Neural progenitor cell (in vitro differentiated cells): ENCODE results near the gene FARP1. TPM values are rescaled to one million over a fixed set of nuclear protein-coding genes. Genes with fewer than 3 reads are reported as not detected.

ENCODE experiments used
- DNase-seq: peaks from one replicate; pipeline ENCODE4 v3.0.0-alpha.2; 2016; ENCODE audit warnings: low spot score
- H2AFZ ChIP-seq: fragments of 200-600 bp; sonication (generic); replicated peaks from 2 replicates; pipeline ENCODE4 v1.6.1; 2016; ENCODE audit warnings: antibody characterized with exemption
- H3F3A ChIP-seq: fragments of 200-600 bp; sonication (generic); 2 replicates; pipeline ENCODE4 v1.6.1; 2016; ENCODE audit warnings: antibody characterized with exemption, low read depth
- H3K27ac ChIP-seq: fragments of 200-600 bp; sonication (generic); 2 replicates; pipeline ENCODE4 v1.5.1; 2016; ENCODE audit warnings: mild to moderate bottlenecking
- H3K27me3 ChIP-seq: fragments of 200-600 bp; sonication (generic); 2 replicates; pipeline ENCODE4 v1.6.1; 2016; ENCODE audit warnings: mild to moderate bottlenecking, moderate library complexity
- H3K36me3 ChIP-seq: fragments of 200-600 bp; sonication (generic); 2 replicates; pipeline ENCODE4 v1.5.1; 2016
- H3K4me1 ChIP-seq: fragments of 200-600 bp; sonication (generic); 2 replicates; pipeline ENCODE4 v1.6.1; 2016; ENCODE audit warnings: mixed run types
- H3K4me2 ChIP-seq: fragments of 200-600 bp; sonication (generic); 2 replicates; pipeline ENCODE4 v1.6.1; 2016
- H3K4me3 ChIP-seq: fragments of 200-600 bp; sonication (generic); 2 replicates; pipeline ENCODE4 v1.5.1; 2016
- H3K79me2 ChIP-seq: fragments of 200-600 bp; sonication (generic); 2 replicates; pipeline ENCODE4 v1.6.1; 2016; ENCODE audit warnings: low read depth
- H3K9ac ChIP-seq: fragments of 200-600 bp; sonication (generic); 2 replicates; pipeline ENCODE4 v1.6.1; 2016
- H3K9me3 ChIP-seq: fragments of 200-600 bp; sonication (generic); 2 replicates; pipeline ENCODE4 v1.5.1; 2016; ENCODE audit warnings: low read depth
- H4K20me1 ChIP-seq: fragments of 200-600 bp; sonication (generic); 2 replicates; pipeline ENCODE4 v1.6.1; 2016; ENCODE audit warnings: low read depth
- H3K27ac Mint-ChIP-seq: 3 replicates; pipeline ENCODE4 v1.8.0; 2021; ENCODE audit warnings: mixed read lengths
- H3K27me3 Mint-ChIP-seq: 2 replicates; pipeline ENCODE4 v1.8.0; 2022; ENCODE audit warnings: low read depth, mild to moderate bottlenecking, inconsistent platforms, moderate library complexity, mixed read lengths; ENCODE audit not compliant: insufficient read depth
- H3K36me3 Mint-ChIP-seq: 3 replicates; pipeline ENCODE4 v1.8.0; 2021; ENCODE audit warnings: mixed read lengths
- H3K4me1 Mint-ChIP-seq: 3 replicates; pipeline ENCODE4 v1.8.0; 2021; ENCODE audit warnings: mixed read lengths
- H3K4me3 Mint-ChIP-seq: 3 replicates; pipeline ENCODE4 v1.8.0; 2021; ENCODE audit warnings: mild to moderate bottlenecking, moderate library complexity, mixed read lengths
- H3K9me3 Mint-ChIP-seq: 3 replicates; pipeline ENCODE4 v1.8.0; 2020; ENCODE audit warnings: mixed read lengths
- CTCF ChIP-seq: fragments of 200-600 bp; sonication (generic); IDR thresholded peaks from 2 replicates; pipeline ENCODE4 v1.5.1; 2017; ENCODE audit warnings: antibody characterized with exemption, mild to moderate bottlenecking
- EZH2 ChIP-seq: fragments of 200-600 bp; sonication (generic); IDR thresholded peaks from 2 replicates; pipeline ENCODE4 v1.6.1; 2017; ENCODE audit warnings: antibody characterized with exemption, mild to moderate bottlenecking, moderate library complexity
- EZH2phosphoT487 ChIP-seq: fragments of 200-600 bp; sonication (generic); IDR thresholded peaks from 2 replicates; pipeline ENCODE4 v1.6.1; 2017; ENCODE audit warnings: antibody characterized with exemption
- total RNA-seq: library from RNA; depleted of rRNA; stranded (reverse); fragments of >200 nt; gene quantifications from 2 replicates; pipeline ENCODE4 v1.2.3, GENCODE V29; 2015; ENCODE audit warnings: low replicate concordance

Gene FARP1
- total RNA-seq, 1 donor from 2014 or later, result 78.0 TPM

GRCh38 chr13:98263841-98264240 is 120.9 kb downstream of the FARP1 start:
- Histone ChIP-seq H3K4me3 (no peak overlapping the region), H3F3A (peaks cover 10% of the 10 kb centered on the region), H3K27me3 (no peaks in the 10 kb centered on the region), H3K27ac (no peak overlapping the region), H3K9me3 (no peaks in the 10 kb centered on the region), H3K9ac (no peak overlapping the region), H3K4me2 (no peak overlapping the region), H4K20me1 (peaks cover 31% of the 10 kb centered on the region), H2AFZ (no peak overlapping the region), H3K79me2 (peaks cover 18% of the 10 kb centered on the region), H3K4me1 (peaks cover 23% of the 10 kb centered on the region), H3K36me3 (no peaks in the 10 kb centered on the region)
- no peak overlapping the region for H3K4me3 Mint-ChIP-seq
- no peaks in the 10 kb centered on the region for H3K27me3 Mint-ChIP-seq
- no peak overlapping the region for H3K27ac Mint-ChIP-seq
- H3K36me3 Mint-ChIP-seq, result peaks cover 5% of the 10 kb centered on the region
- no peak for TF ChIP-seq CTCF
- H3K4me1 Mint-ChIP-seq, result peaks cover 48% of the 10 kb centered on the region
- DNase-seq, result no peak
- H3K9me3 Mint-ChIP-seq, result no peaks in the 10 kb centered on the region

GRCh38 chr13:98264877-98265276 is 122.0 kb downstream of the FARP1 start:
- Histone ChIP-seq H3K9me3 (no peaks in the 10 kb centered on the region), H3K27me3 (no peaks in the 10 kb centered on the region), H3K4me1 (peaks cover 19% of the 10 kb centered on the region), H4K20me1 (peaks cover 25% of the 10 kb centered on the region), H3K27ac (no peak overlapping the region), H3K79me2 (peaks cover 20% of the 10 kb centered on the region), H3K36me3 (no peaks in the 10 kb centered on the region), H3F3A (peaks cover 4% of the 10 kb centered on the region), H2AFZ (no peak overlapping the region), H3K9ac (no peak overlapping the region), H3K4me2 (no peak overlapping the region), H3K4me3 (no peak overlapping the region)
- no peaks in the 10 kb centered on the region for H3K9me3 Mint-ChIP-seq
- H3K27me3 Mint-ChIP-seq, result no peaks in the 10 kb centered on the region
- H3K36me3 Mint-ChIP-seq, result peaks cover 5% of the 10 kb centered on the region
- H3K27ac Mint-ChIP-seq, result no peak overlapping the region
- DNase-seq, result no peak
- H3K4me1 Mint-ChIP-seq, result peaks cover 42% of the 10 kb centered on the region
- TF ChIP-seq EZH2 (no peak), EZH2phosphoT487 (no peak), CTCF (no peak)
- H3K4me3 Mint-ChIP-seq, result no peak overlapping the region

- Mint-ChIP-seq H3K4me3 (no peak overlapping the region), H3K36me3 (peaks cover 11% of the 10 kb centered on the region), H3K27me3 (no peaks in the 10 kb centered on the region), H3K9me3 (no peaks in the 10 kb centered on the region), H3K4me1 (peaks cover 34% of the 10 kb centered on the region), H3K27ac (no peak overlapping the region)
- no peak overlapping the region for H3K4me2 ChIP-seq
- H3K36me3 ChIP-seq, result no peaks in the 10 kb centered on the region
- no peak for TF ChIP-seq CTCF
- TF ChIP-seq EZH2phosphoT487, result no peak
- no peak for TF ChIP-seq EZH2
- H3K9me3 ChIP-seq, result no peaks in the 10 kb centered on the region
- peaks cover 29% of the 10 kb centered on the region for H3K79me2 ChIP-seq
- no peak overlapping the region for H3K4me3 ChIP-seq
- peaks cover 8% of the 10 kb centered on the region for H3K4me1 ChIP-seq
- peaks cover 17% of the 10 kb centered on the region for H4K20me1 ChIP-seq
- H3K27ac ChIP-seq, result no peak overlapping the region
- no peak for DNase-seq
- H3K27me3 ChIP-seq, result no peaks in the 10 kb centered on the region
- H3K9ac ChIP-seq, result no peak overlapping the region
- H2AFZ ChIP-seq, result no peak overlapping the region
- no peaks in the 10 kb centered on the region for H3F3A ChIP-seq
Observed at GRCh38 chr13:98265692-98266551, 123.0 kb downstream of the FARP1 start.
